Caco-2 (cell line): Measurements from ENCODE around the gene GJA3. TPM values are rescaled to one million over a fixed set of nuclear protein-coding genes. Genes with fewer than 3 reads are reported as not detected.
A peak's percentile ranks its signal among the peaks of the same experiment; 100 is the strongest.

Experiments
- BruUV-seq: library from RNA; stranded (reverse); fragments of 400-500 nt; replicated peaks from 2 replicates; lab custom pipeline; 2021; lab: Mats Ljungman, UMichigan
- CTCF ChIA-PET: fragments of 300-600 bp; sonication (Branson Sonifier 250); formaldehyde crosslinking; loops from one replicate; lab custom pipeline; 2022; ENCODE audit warnings: antibody characterized with exemption; lab: Charles Lee
- POLR2A ChIA-PET: fragments of 300-600 bp; sonication (Branson Sonifier 250); formaldehyde crosslinking; loops from one replicate; lab custom pipeline; 2022; ENCODE audit warnings: antibody characterized with exemption; lab: Charles Lee
- DNase-seq, 2 experiments: peaks; one replicate each; pipeline versions ENCODE4 v3.0.0 to v3.0.0-alpha.2; 2020 to 2022
- H3K27me3 ChIP-seq: replicated peaks from 2 replicates; pipeline ENCODE4 v1.6.0; 2011; ENCODE audit warnings: low read length; ENCODE audit not compliant: control insufficient read depth, insufficient read depth
- H3K36me3 ChIP-seq: 2 replicates; pipeline ENCODE4 v1.5.1; 2011; ENCODE audit warnings: low read length; ENCODE audit not compliant: control insufficient read depth, insufficient read depth
- H3K4me1 ChIP-seq: fragments of 250-450 bp; sonication (Bioruptor Pico); 2 replicates; pipeline ENCODE4 v1.5.1; 2020; ENCODE audit warnings: mild to moderate bottlenecking
- H3K4me3 ChIP-seq: 2 replicates; pipeline ENCODE4 v1.5.1; 2011; ENCODE audit warnings: low read depth, mild to moderate bottlenecking, control low read depth, low read length
- H3K9me3 ChIP-seq: fragments of 250-450 bp; sonication (Bioruptor Pico); 2 replicates; pipeline ENCODE4 v1.5.1; 2020; ENCODE audit warnings: mild to moderate bottlenecking, moderate library complexity
- H3K27ac Mint-ChIP-seq: one replicate; pipeline ENCODE4 v1.8.0; 2022; ENCODE audit warnings: mixed read lengths; ENCODE audit not compliant: unreplicated experiment
- H3K27me3 Mint-ChIP-seq: one replicate; pipeline ENCODE4 v1.8.0; 2022; ENCODE audit warnings: mixed read lengths; ENCODE audit not compliant: insufficient read depth, unreplicated experiment
- H3K36me3 Mint-ChIP-seq: one replicate; pipeline ENCODE4 v1.8.0; 2022; ENCODE audit warnings: mild to moderate bottlenecking, mixed read lengths; ENCODE audit not compliant: insufficient read depth, unreplicated experiment
- H3K4me1 Mint-ChIP-seq: one replicate; pipeline ENCODE4 v1.8.0; 2022; ENCODE audit warnings: low read depth, mixed read lengths; ENCODE audit not compliant: unreplicated experiment
- H3K4me3 Mint-ChIP-seq: one replicate; pipeline ENCODE4 v1.8.0; 2022; ENCODE audit warnings: mild to moderate bottlenecking, moderate library complexity, mixed read lengths; ENCODE audit not compliant: unreplicated experiment
- H3K9me3 Mint-ChIP-seq: one replicate; pipeline ENCODE4 v1.8.0; 2022; ENCODE audit warnings: mixed read lengths; ENCODE audit not compliant: unreplicated experiment
- intact Hi-C: fragments of 100-400 bp; cut with micrococcal nuclease; formaldehyde crosslinking; loops from one replicate; pipeline ENCODE4 v1.10.0; 2022; ENCODE audit not compliant: unreplicated experiment
- total RNA-seq: library from RNA; stranded (reverse); gene quantifications from 2 replicates; pipeline ENCODE4 v1.2.3, GENCODE V29; 2022
- TF ChIP-seq, protein P1 (sequence below), 2 experiments: fragments of 200-600 bp in 1 of 2; IDR thresholded peaks; 1 replicate in 1 of 2; 2 replicates in 1 of 2; pipeline versions ENCODE4 v1.5.1 to v1.8.0; 2011 to 2022; ENCODE audit warnings: antibody characterized with exemption in 1 of 2, control low read depth in 1 of 2, inconsistent platforms in 1 of 2, low read depth in 1 of 2, low read length in 1 of 2, mild to moderate bottlenecking in 1 of 2, moderate library complexity in 1 of 2; ENCODE audit not compliant: insufficient read depth in 1 of 2, severe bottlenecking in 1 of 2, unreplicated experiment in 1 of 2

GJA3 gene
- total RNA-seq, 1 experiment from 2014 or later = 0.11 TPM

DNA sequence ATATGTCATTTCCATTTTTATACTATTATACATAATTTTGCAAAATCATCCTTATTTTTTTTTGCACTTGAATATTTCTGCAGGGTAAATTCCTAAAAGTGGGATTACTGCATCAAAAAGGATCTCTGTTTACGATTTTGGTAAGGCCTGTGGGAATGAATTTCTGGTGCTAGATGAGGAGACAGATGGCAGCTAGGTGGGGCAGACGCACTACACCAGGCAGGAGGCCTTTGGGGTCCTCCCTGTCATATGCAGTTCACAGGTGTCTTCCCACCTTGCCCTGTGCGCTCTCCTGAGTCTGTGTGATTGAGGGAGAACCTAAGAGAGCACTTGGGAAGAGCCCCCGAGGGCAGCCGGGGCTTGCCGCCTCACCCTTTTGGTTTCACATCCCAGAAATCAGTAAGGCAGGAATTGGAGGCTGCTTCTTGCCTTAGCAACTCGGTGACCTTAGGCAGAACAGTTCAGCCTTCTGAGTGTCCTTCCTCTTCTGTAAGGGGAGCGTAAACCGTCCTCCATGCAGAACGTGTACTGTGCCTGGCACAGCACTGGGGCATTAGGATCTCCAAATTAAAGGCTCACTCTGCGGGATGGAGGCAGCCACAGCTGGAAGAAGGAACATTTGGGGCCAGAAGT is 45.3 kb upstream of the GJA3 start:
- peaks cover 1% of the 10 kb centered on the region; the same call in 1 of the 2 replicates for H3K27me3 ChIP-seq
- no peaks in the 10 kb centered on the region for H3K36me3 ChIP-seq
- H3K27me3 Mint-ChIP-seq = peaks cover 18% of the 10 kb centered on the region
- H3K9me3 Mint-ChIP-seq = no peaks in the 10 kb centered on the region
- no TSS peak for BruUV-seq
- POLR2A ChIA-PET = no interaction called here
- TF ChIP-seq, protein P1, sequence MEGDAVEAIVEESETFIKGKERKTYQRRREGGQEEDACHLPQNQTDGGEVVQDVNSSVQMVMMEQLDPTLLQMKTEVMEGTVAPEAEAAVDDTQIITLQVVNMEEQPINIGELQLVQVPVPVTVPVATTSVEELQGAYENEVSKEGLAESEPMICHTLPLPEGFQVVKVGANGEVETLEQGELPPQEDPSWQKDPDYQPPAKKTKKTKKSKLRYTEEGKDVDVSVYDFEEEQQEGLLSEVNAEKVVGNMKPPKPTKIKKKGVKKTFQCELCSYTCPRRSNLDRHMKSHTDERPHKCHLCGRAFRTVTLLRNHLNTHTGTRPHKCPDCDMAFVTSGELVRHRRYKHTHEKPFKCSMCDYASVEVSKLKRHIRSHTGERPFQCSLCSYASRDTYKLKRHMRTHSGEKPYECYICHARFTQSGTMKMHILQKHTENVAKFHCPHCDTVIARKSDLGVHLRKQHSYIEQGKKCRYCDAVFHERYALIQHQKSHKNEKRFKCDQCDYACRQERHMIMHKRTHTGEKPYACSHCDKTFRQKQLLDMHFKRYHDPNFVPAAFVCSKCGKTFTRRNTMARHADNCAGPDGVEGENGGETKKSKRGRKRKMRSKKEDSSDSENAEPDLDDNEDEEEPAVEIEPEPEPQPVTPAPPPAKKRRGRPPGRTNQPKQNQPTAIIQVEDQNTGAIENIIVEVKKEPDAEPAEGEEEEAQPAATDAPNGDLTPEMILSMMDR (IDR thresholded peaks at IDR 0.05; ENCODE audit: insufficient read depth in 1 of 2, low read depth in 1 of 2, low read length in 1 of 2, severe bottlenecking in 1 of 2, unreplicated experiment in 1 of 2) = no peak
- no peaks in the 10 kb centered on the region for H3K4me1 ChIP-seq
- H3K4me3 ChIP-seq = no peak overlapping the region
- H3K4me3 Mint-ChIP-seq = no peak overlapping the region
- CTCF ChIA-PET = no interaction called here
- intact Hi-C loops = no loop called here
- no peaks in the 10 kb centered on the region for H3K36me3 Mint-ChIP-seq
- H3K4me1 Mint-ChIP-seq = no peaks in the 10 kb centered on the region
- H3K9me3 ChIP-seq = no peaks in the 10 kb centered on the region
- H3K27ac Mint-ChIP-seq = no peak overlapping the region
- DNase-seq = no peak

DNA sequence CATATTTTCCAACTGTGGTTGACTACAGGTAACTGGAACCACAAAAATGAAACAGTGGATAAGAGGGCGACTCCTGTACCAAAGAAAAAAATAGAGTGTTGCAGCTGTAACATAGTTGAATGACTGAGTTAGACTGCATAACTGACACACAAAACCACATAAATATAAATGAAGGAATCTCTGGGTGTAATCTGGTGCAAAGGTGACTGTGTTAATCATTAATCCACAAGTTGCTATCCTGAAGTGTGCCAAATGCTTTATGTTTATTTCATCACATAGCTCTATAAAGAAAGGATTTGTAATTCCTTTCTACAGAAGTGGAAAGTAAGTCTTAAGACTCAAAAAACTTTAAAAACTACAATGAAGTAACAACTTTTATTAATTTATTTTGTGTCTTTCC is 37.9 kb upstream of the GJA3 start:
- Mint-ChIP-seq H3K36me3 (no peaks in the 10 kb centered on the region), H3K4me1 (no peaks in the 10 kb centered on the region), H3K27me3 (peaks cover 28% of the 10 kb centered on the region), H3K27ac (no peak overlapping the region), H3K9me3 (no peaks in the 10 kb centered on the region), H3K4me3 (no peak overlapping the region)
- Histone ChIP-seq H3K27me3 (peaks cover 1% of the 10 kb centered on the region), H3K9me3 (no peaks in the 10 kb centered on the region), H3K4me1 (peaks cover 8% of the 10 kb centered on the region; the same call in 1 of the 2 replicates), H3K36me3 (no peaks in the 10 kb centered on the region), H3K4me3 (no peak overlapping the region)
- intact Hi-C loops = no loop called here
- TF ChIP-seq, protein P1 (IDR thresholded peaks at IDR 0.05; ENCODE audit: insufficient read depth in 1 of 2, low read depth in 1 of 2, low read length in 1 of 2, severe bottlenecking in 1 of 2, unreplicated experiment in 1 of 2) = no peak
- no TSS peak for BruUV-seq
- POLR2A ChIA-PET = no interaction called here
- DNase-seq = no peak
- CTCF ChIA-PET = no interaction called here

DNA sequence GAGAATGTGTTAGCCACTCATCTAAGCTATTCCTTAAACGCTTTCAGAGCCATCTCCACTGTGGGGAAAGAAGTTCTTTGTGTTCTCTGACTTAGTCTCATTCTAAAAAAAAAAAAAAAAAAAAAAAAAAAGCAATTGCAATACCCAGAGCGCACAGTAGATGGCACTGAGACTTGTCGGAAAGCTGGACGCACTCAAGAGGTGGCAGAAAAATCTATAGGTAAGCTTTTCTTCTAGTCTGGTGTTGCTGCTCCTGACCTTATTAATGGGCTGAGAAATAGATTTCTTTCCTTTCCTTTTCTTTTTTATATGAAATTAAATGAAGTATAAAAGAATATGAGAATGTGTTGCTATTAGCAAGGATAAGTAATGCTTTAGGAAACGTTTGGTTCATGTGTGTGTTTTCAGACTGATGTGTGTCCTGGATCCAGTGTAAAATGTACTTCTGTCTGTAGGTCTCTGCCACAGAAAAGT is 36.5 kb upstream of the GJA3 start:
- intact Hi-C loops = loop anchor here (1.0 kb wide), 1 partner anchor 292 kb away; no protein-coding TSS in a partner anchor

More for the DNA sequence above, 36.5 kb upstream of the GJA3 start:
- H3K4me1 Mint-ChIP-seq = no peaks in the 10 kb centered on the region
- no peaks in the 10 kb centered on the region for H3K36me3 Mint-ChIP-seq
- H3K4me1 ChIP-seq = peaks cover 8% of the 10 kb centered on the region; the same call in 1 of the 2 replicates
- H3K4me3 ChIP-seq = no peak overlapping the region
- TF ChIP-seq, protein P1 (IDR thresholded peaks at IDR 0.05; ENCODE audit: insufficient read depth in 1 of 2, low read depth in 1 of 2, low read length in 1 of 2, severe bottlenecking in 1 of 2, unreplicated experiment in 1 of 2) = peak; percentile 73 to 80
- peaks cover 1% of the 10 kb centered on the region for H3K27me3 ChIP-seq
- H3K4me3 Mint-ChIP-seq = no peak overlapping the region
- no peaks in the 10 kb centered on the region for H3K9me3 Mint-ChIP-seq
- H3K9me3 ChIP-seq = no peaks in the 10 kb centered on the region
- POLR2A ChIA-PET = no interaction called here
- peaks cover 35% of the 10 kb centered on the region for H3K27me3 Mint-ChIP-seq
- no TSS peak for BruUV-seq
- no peaks in the 10 kb centered on the region for H3K36me3 ChIP-seq
- DNase-seq = peak in 1 of 2 experiments; percentile 17
- H3K27ac Mint-ChIP-seq = no peak overlapping the region
- CTCF ChIA-PET = interaction anchor here (0.6 to 1.4 kb wide), 10 partner anchors 17 to 952 kb away, joined by 3 to 12 read pairs (median 4); no protein-coding TSS in a partner anchor
